GM21515 (cell line): Measurements from ENCODE around the gene MECP2.
"Not testable (repeated sequence)": the region's sequence is repeated elsewhere in the genome, so short reads cannot be mapped to it uniquely, and the experiment has no call there.

ENCODE experiments used
- ATAC-seq: cut with Tn5 transposase; IDR thresholded peaks from one replicate; pipeline ENCODE4 v1.9.1; 2021; ENCODE audit not compliant: unreplicated experiment

MECP2 gene

GRCh38 chrX:154000051-154000450 lies 97.5 kb downstream of the MECP2 start:
- ATAC-seq: no peak

- ATAC-seq: no peak
These were observed 98.0 kb downstream of the MECP2 start for GRCh38 chrX:153999359-154000037.

- no peak for ATAC-seq
These were observed 102.0 kb downstream of the MECP2 start for GRCh38 chrX:153995504-153995903.

GRCh38 chrX:153994398-153994797 lies 103.1 kb downstream of the MECP2 start:
- not testable (repeated sequence) for ATAC-seq

GRCh38 chrX:153993978-153994377 lies 103.5 kb downstream of the MECP2 start:
- no peak for ATAC-seq

- ATAC-seq: no peak
These were observed 104.4 kb downstream of the MECP2 start for GRCh38 chrX:153993079-153993478.

- no peak for ATAC-seq
These were observed 105.3 kb downstream of the MECP2 start for GRCh38 chrX:153992180-153992579.

- ATAC-seq: no peak
These were observed 106.4 kb downstream of the MECP2 start for GRCh38 chrX:153991013-153991580.

GRCh38 chrX:153989973-153990655 lies 107.4 kb downstream of the MECP2 start:
- ATAC-seq: no peak

GRCh38 chrX:153988493-153988892 lies 109.0 kb downstream of the MECP2 start:
- no peak for ATAC-seq

- no peak for ATAC-seq
These were observed 113.0 kb downstream of the MECP2 start for GRCh38 chrX:153984351-153985178.

GRCh38 chrX:153983321-153983801 lies 114.2 kb downstream of the MECP2 start:
- ATAC-seq: no peak

GRCh38 chrX:153981771-153982533 lies 115.6 kb downstream of the MECP2 start:
- ATAC-seq: no peak

GRCh38 chrX:153981231-153981630 lies 116.3 kb downstream of the MECP2 start:
- no peak for ATAC-seq

GRCh38 chrX:153980394-153980793 lies 117.1 kb downstream of the MECP2 start:
- ATAC-seq: not testable (repeated sequence)

GRCh38 chrX:153974726-153975286 lies 122.7 kb downstream of the MECP2 start:
- no peak for ATAC-seq

GRCh38 chrX:153974003-153974725 lies 123.4 kb downstream of the MECP2 start:
- no peak for ATAC-seq

GRCh38 chrX:153973127-153974002 lies 124.2 kb downstream of the MECP2 start:
- ATAC-seq: no peak
